GM12891 (cell line): ENCODE data around the gene ADAMTS17.
A peak's percentile ranks its signal among the peaks of the same experiment; 100 is the strongest.
"Not testable (repeated sequence)": the region's sequence is repeated elsewhere in the genome, so short reads cannot be mapped to it uniquely, and the experiment has no call there.

Source experiments
- DNase-seq: peaks from one replicate; pipeline ENCODE4 v3.0.0; 2011; ENCODE audit warnings: low spot score; ENCODE audit not compliant: insufficient read length
- FAIRE-seq: peaks from 2 replicates; lab custom pipeline; 2011; peaks lifted over from hg19 to GRCh38; lab: Jason Lieb, UNC
- PAX5 ChIP-seq: IDR thresholded peaks from 2 replicates; pipeline ENCODE4 v1.6.1; 2011; ENCODE audit warnings: low read length, moderate library complexity, mild to moderate bottlenecking; ENCODE audit not compliant: insufficient read depth, severe bottlenecking
- POLR2A ChIP-seq: IDR thresholded peaks from 2 replicates; pipeline ENCODE4 v1.6.1; 2011; ENCODE audit warnings: low read depth, low read length, control low read depth
- POLR2AphosphoS5 ChIP-seq: IDR thresholded peaks from 2 replicates; pipeline ENCODE4 v1.6.1; 2011; ENCODE audit warnings: low read depth, low read length, control low read depth
- POU2F2 ChIP-seq: IDR thresholded peaks from 2 replicates; pipeline ENCODE4 v1.6.1; 2011; ENCODE audit warnings: low read depth, mild to moderate bottlenecking, control low read depth, low read length, moderate library complexity
- SPI1 ChIP-seq: IDR thresholded peaks from 2 replicates; pipeline ENCODE4 v1.6.1; 2011; ENCODE audit warnings: low read depth, low read length, control low read depth
- TAF1 ChIP-seq: IDR thresholded peaks from 2 replicates; pipeline ENCODE4 v1.6.1; 2011; ENCODE audit warnings: low read depth, low read length, control low read depth

The ADAMTS17 gene

DNA sequence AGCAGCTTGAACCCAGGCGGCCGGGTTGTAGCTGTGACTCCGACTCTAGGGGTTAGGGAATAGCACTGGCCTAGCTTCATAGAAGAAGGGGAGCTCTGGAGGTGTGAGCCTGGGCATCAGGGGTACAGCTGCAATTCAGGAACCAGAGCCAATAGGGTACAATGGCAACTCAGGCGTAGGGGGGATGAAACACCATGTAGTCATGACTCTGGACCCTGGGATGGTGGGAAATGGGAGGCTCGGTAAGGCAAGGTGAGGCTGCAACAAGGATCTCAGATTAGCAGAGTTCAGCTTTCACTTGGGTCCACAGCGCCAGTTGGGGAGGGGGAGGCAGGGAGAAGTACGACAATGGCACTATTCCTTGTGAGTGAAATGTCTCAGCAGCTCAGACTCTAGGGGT, 398.3 kb downstream of the ADAMTS17 start:
- TF ChIP-seq PAX5 (no peak), SPI1 (no peak), POLR2AphosphoS5 (no peak), TAF1 (no peak), POLR2A (no peak), POU2F2 (no peak)
- DNase-seq: no peak
- FAIRE-seq: no peak

DNA sequence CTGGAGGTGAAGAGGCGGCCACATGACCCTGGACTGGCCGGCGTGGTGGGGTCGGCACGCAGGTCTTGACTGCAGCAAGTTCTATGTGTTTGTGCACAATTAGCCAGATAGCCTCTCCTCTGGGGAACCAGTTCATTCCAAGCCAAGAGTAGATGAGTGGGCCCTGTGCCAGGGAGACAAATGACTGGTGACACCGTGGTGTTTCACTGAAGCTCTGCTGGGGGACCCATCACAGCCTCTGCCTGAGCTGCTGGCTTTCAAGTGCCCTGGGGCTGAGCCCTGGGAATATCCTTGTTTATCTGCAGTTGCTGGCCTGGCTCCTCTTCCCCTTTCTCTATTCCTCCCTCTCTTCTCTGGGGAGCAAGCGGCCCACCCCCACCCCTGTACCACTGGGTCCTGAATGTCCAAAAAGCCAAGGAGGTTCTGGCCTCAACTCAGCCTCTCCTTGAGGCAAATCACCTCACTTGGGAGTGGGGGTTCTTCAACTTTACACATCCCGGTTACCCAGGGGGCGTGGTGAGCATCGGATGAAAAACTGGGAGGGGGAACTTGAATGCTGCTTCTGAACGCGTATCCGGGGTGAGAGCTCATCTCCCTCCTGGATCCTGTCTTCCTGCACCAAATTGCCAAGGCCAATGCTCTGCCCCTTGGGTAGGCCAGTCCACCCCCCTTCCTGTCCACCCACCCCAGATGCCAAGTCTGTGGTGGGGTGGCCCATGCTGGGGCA, 408.9 kb downstream of the ADAMTS17 start:
- FAIRE-seq (no peak), DNase-seq (no peak)
- TF ChIP-seq POU2F2: no peak
- no peak for TF ChIP-seq TAF1
- no peak for TF ChIP-seq POLR2AphosphoS5
- TF ChIP-seq POLR2A: no peak
- TF ChIP-seq SPI1: no peak

DNA sequence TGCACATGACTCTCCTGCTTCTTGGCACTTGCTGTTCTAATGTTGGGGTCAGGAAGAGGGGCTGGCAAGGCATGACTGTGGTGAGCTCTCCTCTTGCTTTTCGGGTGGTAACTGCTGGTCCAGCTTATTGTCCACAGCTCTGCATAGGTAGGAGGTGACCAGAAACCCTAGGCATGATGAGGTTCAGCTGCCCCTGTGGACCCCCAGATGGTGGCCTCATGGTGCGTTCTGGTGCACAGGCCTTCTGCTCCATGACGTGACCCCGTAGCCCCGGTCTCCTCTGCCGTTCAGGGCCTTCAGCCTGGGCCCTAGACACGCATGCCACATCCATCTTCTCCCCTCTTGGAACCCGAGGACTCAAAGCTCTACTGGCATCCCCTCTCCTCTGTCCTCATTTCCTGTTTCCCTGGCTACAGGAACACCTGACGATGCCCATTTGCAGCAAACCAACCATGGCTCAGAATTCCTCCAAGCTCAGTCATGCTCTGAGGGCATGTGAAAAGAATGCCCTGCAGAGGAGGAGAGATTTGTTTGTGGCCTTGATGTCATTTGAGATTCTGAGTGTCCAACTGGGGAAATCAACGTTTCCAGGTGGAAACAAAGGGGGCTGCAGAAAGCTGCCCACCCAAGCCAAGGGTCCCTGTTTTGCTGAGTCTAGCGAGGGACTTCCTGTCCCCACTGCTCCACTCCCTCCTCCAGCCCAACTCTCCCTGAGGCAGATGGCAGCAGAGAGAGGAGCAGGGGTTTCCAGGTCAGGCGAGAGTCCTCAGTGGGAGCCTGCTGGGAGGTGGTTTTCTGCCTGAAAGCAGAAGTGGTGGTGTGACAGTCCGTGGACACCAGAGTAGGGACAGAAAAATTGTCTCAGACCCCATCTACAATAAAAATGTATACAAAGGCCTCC, 409.8 kb downstream of the ADAMTS17 start:
- DNase-seq (no peak), FAIRE-seq (no peak)
- TF ChIP-seq TAF1: no peak
- no peak for TF ChIP-seq POLR2AphosphoS5
- no peak for TF ChIP-seq POU2F2
- no peak for TF ChIP-seq PAX5
- no peak for TF ChIP-seq POLR2A
- TF ChIP-seq SPI1: no peak

DNA sequence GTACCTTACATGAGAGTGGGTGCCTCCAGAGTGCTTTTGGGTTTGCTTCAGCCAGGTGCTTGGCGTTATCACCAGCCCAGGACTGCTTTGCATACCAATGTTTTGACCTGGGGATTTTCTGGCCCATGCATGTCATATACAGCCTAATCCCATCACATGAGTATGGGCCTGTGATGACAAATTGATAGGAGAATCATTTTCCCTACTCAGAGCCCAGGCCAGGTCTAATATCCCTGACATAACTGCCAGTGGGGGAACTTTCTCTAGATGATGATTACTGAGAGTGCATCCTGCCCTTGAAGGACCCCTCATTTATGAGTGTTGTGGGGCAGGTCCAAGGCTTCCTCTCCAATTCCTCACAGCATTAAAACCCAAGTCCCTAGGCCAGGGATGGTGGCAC, 411.1 kb downstream of the ADAMTS17 start:
- DNase-seq (no peak), FAIRE-seq (no peak)
- no peak for TF ChIP-seq POLR2AphosphoS5
- no peak for TF ChIP-seq PAX5
- TF ChIP-seq POLR2A: no peak
- no peak for TF ChIP-seq TAF1
- no peak for TF ChIP-seq SPI1
- no peak for TF ChIP-seq POU2F2

DNA sequence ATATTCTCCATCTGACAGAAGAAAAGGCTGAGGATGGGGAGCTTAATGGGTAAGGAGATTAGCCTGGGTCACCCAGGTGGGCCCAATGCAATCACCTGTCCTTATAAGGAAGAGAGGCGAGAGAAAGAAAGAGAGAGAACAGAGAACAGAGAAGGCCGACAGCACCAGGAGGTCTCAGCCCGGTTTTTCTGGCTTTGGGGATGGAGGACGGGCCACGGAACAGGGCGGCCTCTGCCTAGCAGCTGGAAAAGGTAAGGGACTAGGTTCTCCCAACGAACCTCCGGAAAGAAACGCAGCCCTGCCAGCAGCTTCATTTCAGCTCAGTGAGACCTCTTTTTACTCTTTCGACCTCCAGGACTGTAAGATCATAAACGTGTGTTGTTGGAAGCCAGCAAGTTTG, 412.5 kb downstream of the ADAMTS17 start:
- no peak for TF ChIP-seq TAF1
- no peak for TF ChIP-seq SPI1
- no peak for TF ChIP-seq POLR2AphosphoS5
- TF ChIP-seq POLR2A: no peak
- no peak for TF ChIP-seq PAX5
- TF ChIP-seq POU2F2: no peak
- FAIRE-seq (no peak), DNase-seq (no peak)

DNA sequence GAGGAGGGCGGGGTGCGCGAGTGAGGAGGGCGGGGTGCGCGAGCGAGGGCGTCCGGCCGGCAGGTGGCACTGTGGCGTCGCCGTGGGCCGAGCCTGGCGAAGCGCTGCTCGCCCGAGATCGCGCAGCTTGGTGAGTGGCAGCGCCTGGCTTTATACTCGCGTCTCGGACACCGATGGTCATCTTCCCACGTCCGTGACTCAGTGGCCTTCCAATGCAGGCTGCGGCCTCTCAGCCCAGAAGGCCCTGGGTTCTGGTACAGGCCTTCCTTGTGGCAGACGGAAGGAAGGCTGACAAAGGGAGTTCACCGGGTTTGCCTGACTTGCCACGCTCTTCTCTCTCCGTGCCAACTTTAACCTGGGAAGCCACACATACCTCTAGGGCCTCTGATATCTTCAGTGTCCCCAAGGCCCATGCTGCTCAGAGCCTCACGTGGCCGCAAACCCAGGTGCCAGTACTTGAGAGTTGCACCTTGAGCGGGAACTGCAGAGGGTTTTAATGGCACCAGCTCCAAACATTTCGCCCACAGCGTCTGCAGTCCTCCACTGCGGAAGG, 413.3 kb downstream of the ADAMTS17 start:
- no peak for TF ChIP-seq POU2F2
- peak; percentile 37 for DNase-seq
- FAIRE-seq: no peak

DNA sequence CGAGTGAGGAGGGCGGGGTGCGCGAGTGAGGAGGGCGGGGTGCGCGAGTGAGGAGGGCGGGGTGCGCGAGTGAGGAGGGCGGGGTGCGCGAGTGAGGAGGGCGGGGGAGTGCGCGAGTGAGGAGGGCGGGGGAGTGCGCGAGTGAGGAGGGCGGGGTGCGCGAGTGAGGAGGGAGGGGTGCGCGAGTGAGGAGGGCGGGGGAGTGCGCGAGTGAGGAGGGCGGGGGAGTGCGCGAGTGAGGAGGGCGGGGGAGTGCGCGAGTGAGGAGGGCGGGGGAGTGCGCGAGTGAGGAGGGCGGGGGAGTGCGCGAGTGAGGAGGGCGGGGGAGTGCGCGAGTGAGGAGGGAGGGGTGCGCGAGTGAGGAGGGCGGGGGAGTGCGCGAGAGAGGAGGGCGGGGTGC, 415.2 kb downstream of the ADAMTS17 start:
- not testable (repeated sequence) for FAIRE-seq, DNase-seq

DNA sequence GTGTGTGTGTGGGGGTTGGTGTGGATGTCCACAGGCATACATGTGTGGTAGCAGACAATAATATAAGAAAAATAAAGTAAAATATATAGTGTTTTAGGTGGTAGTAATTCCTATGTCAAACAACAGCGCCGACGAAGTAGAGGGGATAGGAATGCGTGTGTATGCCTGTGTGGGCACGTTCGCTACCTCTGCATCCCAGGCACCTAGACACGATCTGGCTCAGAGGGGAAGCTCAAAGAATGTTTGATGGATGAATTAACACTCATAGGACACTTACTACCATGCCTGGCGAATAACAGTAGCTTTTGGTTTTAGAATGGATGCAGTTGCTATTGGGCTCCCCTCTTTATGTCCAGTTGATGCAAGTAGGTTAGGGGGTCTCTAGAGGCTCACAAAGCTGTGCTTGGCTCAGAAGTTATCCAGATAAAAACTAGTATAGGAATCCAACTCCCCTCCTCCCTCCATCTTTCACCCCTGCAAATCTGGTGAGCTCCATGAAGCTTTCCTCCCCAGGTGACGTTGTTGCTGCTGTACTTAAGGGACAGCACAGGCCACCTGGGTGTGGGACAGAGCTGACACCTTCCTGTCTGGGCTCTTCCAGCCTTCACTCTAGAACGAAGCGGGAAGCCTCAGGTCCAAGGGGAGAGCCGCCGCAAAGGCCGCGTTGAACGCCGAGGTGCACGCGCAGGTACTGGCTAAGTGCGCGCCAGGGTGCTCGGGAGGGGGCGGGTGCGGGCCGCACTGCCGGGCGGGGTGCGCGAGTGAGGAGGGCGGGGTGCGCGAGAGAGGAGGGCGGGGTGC, 415.9 kb downstream of the ADAMTS17 start:
- DNase-seq (no peak), FAIRE-seq (no peak)
- TF ChIP-seq TAF1 (no peak), POU2F2 (no peak), POLR2A (no peak), PAX5 (no peak), SPI1 (no peak), POLR2AphosphoS5 (no peak)

DNA sequence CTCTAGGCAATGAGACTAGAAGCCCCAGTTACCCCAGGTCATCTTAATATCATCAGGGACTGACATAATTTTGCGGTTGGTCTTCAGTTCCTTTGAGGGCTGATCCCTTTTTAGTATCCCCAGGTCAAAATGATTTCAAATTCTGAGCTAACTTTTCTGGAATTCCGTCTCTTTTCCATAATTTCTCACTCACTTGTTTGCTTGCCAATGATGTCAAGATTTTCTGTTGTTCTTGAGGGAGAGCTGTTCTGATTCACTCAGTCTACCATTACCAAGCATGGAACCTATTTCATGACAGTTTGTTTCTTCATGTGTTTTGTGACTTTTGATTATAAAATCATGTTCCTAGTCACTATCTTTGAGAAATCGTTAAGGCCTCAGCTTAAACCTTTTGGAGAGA, 418.1 kb downstream of the ADAMTS17 start:
- FAIRE-seq (no peak), DNase-seq (no peak)
- no peak for TF ChIP-seq POLR2AphosphoS5
- TF ChIP-seq PAX5: no peak
- TF ChIP-seq SPI1: no peak
- no peak for TF ChIP-seq POU2F2
- no peak for TF ChIP-seq TAF1
- no peak for TF ChIP-seq POLR2A
